ENCODE results near the gene DPY19L2. TPM values are rescaled to one million over a fixed set of nuclear protein-coding genes. Genes with fewer than 3 reads are reported as not detected.
"Not testable (repeated sequence)": the region's sequence is repeated elsewhere in the genome, so short reads cannot be mapped to it uniquely, and the experiment has no call there.

Gene DPY19L2
- total RNA-seq, 1 donor, result 11.2 TPM

GRCh38 chr12:63577631-63578030 lies 90.7 kb downstream of the DPY19L2 start:
- not testable (repeated sequence) for DNase-seq (ENCODE audit: low read depth); H3K4me3 ChIP-seq (ENCODE audit: low read depth, low read length)

- H3K4me3 ChIP-seq (ENCODE audit: low read depth, low read length); DNase-seq (ENCODE audit: low read depth): not testable (repeated sequence)
Measured at GRCh38 chr12:63572038-63572437, 96.3 kb downstream of the DPY19L2 start.

GRCh38 chr12:63558445-63558844 lies 109.8 kb downstream of the DPY19L2 start:
- not testable (repeated sequence) for DNase-seq (ENCODE audit: low read depth); H3K4me3 ChIP-seq (ENCODE audit: low read depth, low read length)

- DNase-seq (ENCODE audit: low read depth); H3K4me3 ChIP-seq (ENCODE audit: low read depth, low read length): not testable (repeated sequence)
Measured at GRCh38 chr12:63551397-63551796, 116.9 kb downstream of the DPY19L2 start.

GRCh38 chr12:63549034-63549433 lies 119.3 kb downstream of the DPY19L2 start:
- DNase-seq (ENCODE audit: low read depth); H3K4me3 ChIP-seq (ENCODE audit: low read depth, low read length): not testable (repeated sequence)

GRCh38 chr12:63545298-63545916 lies 122.9 kb downstream of the DPY19L2 start:
- not testable (repeated sequence) for H3K4me3 ChIP-seq (ENCODE audit: low read depth, low read length); DNase-seq (ENCODE audit: low read depth)

GRCh38 chr12:63538656-63539055 lies 129.6 kb downstream of the DPY19L2 start:
- H3K4me3 ChIP-seq (ENCODE audit: low read depth, low read length); DNase-seq (ENCODE audit: low read depth): not testable (repeated sequence)

- DNase-seq (ENCODE audit: low read depth); H3K4me3 ChIP-seq (ENCODE audit: low read depth, low read length): not testable (repeated sequence)
Measured at GRCh38 chr12:63537838-63538237, 130.5 kb downstream of the DPY19L2 start.

GRCh38 chr12:63529641-63530040 lies 138.7 kb downstream of the DPY19L2 start:
- not testable (repeated sequence) for H3K4me3 ChIP-seq (ENCODE audit: low read depth, low read length); DNase-seq (ENCODE audit: low read depth)

- no peak for TF ChIP-seq CTCF (IDR thresholded peaks at IDR 0.05; ENCODE audit: insufficient read depth, low read depth, low read length)
- no peak overlapping the region for H3K4me3 ChIP-seq (ENCODE audit: low read depth, low read length)
- DNase-seq (ENCODE audit: low read depth), result no peak
Measured at GRCh38 chr12:63525831-63526230, 142.5 kb downstream of the DPY19L2 start.

- no peak for DNase-seq (ENCODE audit: low read depth)
- no peak for TF ChIP-seq CTCF (IDR thresholded peaks at IDR 0.05; ENCODE audit: insufficient read depth, low read depth, low read length)
- H3K4me3 ChIP-seq (ENCODE audit: low read depth, low read length), result no peak overlapping the region
Measured at GRCh38 chr12:63521706-63522105, 146.6 kb downstream of the DPY19L2 start.

Other genes starting within 250 kb of the DPY19L2 start
- gene RXYLT1, start 111.4 kb upstream of the DPY19L2 start, total RNA-seq, result 16.8 and 20.7 TPM in 2 replicates
- 14.5 and 18.1 TPM in 2 replicates for gene SRGAP1, start 176.2 kb upstream of the DPY19L2 start, total RNA-seq

Data from fibroblast of villous mesenchyme (primary cell).